Activated B cell treated with CpG ODN at 0.5 μM for 24 hours (primary cell): Measurements from ENCODE around the gene FERMT1. TPM values are rescaled to one million over a fixed set of nuclear protein-coding genes. Genes with fewer than 3 reads are reported as not detected.

ENCODE experiments used
- ATAC-seq: fragments of 200-7000 bp; cut with Tn5 transposase; one replicate; pipeline ENCODE4 v1.10.0; 2021; ENCODE audit warnings: low read depth, mild to moderate bottlenecking, moderate library complexity
- CTCF ChIA-PET: fragments of 350-600 bp; sonication (Branson Sonifier 250); formaldehyde crosslinking; loops from one replicate; lab custom pipeline; 2021; ENCODE audit warnings: antibody characterized with exemption; lab: Charles Lee
- POLR2A ChIA-PET: fragments of 350-600 bp; sonication (Branson Sonifier 250); formaldehyde crosslinking; loops from one replicate; lab custom pipeline; 2021; ENCODE audit warnings: antibody characterized with exemption; lab: Charles Lee
- DNase-seq: peaks from one replicate; pipeline ENCODE4 v3.0.0; 2022
- H3K27ac Mint-ChIP-seq: one replicate; pipeline ENCODE4 v1.8.0; 2020; ENCODE audit warnings: mixed read lengths
- H3K27me3 Mint-ChIP-seq: one replicate; pipeline ENCODE4 v1.8.0; 2021; ENCODE audit warnings: mixed read lengths
- H3K36me3 Mint-ChIP-seq: one replicate; pipeline ENCODE4 v1.8.0; 2021; ENCODE audit warnings: low read depth, mixed read lengths
- H3K4me1 Mint-ChIP-seq: one replicate; pipeline ENCODE4 v1.8.0; 2021; ENCODE audit warnings: mixed read lengths
- H3K4me3 Mint-ChIP-seq: one replicate; pipeline ENCODE4 v1.8.0; 2020; ENCODE audit warnings: mild to moderate bottlenecking, mixed read lengths
- H3K9me3 Mint-ChIP-seq: one replicate; pipeline ENCODE4 v1.8.0; 2020; ENCODE audit warnings: mixed read lengths
- CTCF ChIP-seq: fragments of 200-600 bp; IDR thresholded peaks from one replicate; pipeline ENCODE4 v1.8.0; 2022; ENCODE audit warnings: antibody characterized with exemption, mild to moderate bottlenecking
- intact Hi-C: fragments of 100-400 bp; cut with micrococcal nuclease; formaldehyde crosslinking; loops from one replicate; pipeline ENCODE4 v1.15.1; 2024
- total RNA-seq: library from RNA; stranded (reverse); gene quantifications from 2 replicates; pipeline ENCODE4 v1.2.3, GENCODE V29; 2022

Gene FERMT1
- total RNA-seq, 1 donor from 2014 or later: not detected

DNA sequence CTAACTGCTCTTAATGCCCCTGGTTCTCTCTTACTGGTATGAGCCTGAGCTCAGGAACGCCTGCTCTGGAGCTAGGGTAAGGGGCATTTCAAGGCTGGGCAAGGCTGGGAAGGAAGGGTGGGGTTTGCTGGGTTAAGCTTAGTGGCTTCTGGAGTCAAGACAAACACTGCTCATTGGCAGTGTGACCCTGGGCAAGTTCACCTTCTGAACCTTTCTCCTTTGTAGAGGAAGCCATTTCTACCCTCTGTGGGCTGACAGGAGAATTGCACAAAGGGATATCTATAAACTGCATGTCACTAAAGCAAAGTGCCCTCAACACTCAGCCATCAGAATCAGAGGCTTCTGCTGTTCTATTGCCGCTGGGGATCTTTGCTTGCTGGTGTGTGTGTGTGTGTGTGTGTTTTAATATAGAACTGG, 48.7 kb downstream of the FERMT1 start:
- peaks cover 3% of the 10 kb centered on the region for H3K27me3 Mint-ChIP-seq
- ChIA-PET POLR2A (no interaction called here), CTCF (interaction anchor here (0.7 to 9.1 kb wide), 3 partner anchors 108 to 545 kb away, joined by 3 to 85 read pairs (median 3); no protein-coding TSS in a partner anchor)
- intact Hi-C loops: no loop called here
- DNase-seq (no peak), ATAC-seq (no peak)
- no peak overlapping the region for H3K27ac Mint-ChIP-seq
- no peaks in the 10 kb centered on the region for H3K9me3 Mint-ChIP-seq
- H3K36me3 Mint-ChIP-seq: no peaks in the 10 kb centered on the region
- no peak for TF ChIP-seq CTCF
- no peaks in the 10 kb centered on the region for H3K4me1 Mint-ChIP-seq
- H3K4me3 Mint-ChIP-seq: no peak overlapping the region

DNA sequence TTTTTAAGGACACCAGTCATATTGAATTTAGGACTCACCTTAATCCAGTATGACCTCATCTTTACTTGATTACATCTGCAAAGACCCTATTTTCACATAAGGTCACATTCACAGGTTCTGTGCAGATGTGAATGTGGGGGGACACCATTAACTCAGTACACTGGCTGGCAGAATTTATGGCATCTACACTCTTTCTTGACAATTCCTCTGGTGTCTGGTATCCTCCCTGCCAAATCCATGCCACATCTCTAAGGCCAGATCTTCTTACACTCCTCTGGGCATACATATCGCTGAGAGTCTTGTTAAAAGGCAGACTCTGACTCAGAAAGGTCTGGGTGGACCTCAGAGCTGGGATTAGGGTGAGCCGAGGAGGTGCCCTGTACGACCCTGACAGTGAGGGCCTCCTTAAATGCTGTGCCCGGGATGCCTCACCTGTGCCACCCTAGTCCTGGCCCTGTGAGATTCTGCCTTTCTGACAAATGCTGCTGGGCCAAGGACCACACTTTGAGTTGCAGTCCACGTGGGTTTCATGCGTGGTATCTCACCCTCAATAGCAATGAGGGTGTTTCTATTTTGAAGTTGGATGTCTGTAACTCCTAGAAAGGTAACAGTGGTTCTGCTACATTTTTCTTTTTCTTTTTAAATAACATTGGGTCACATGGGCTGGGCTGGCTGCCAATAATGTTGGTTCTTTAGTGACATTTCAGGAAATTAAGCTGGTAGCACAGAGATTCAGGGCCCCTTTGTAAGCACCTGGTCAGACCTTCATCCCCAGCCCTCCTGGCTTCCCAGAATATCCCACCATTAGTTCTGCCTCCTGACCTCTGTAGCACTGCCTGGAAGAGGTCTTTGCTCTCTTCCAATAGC, 51.8 kb downstream of the FERMT1 start:
- intact Hi-C loops: no loop called here
- ChIA-PET CTCF (interaction anchor here (9.1 kb wide), 1 partner anchor 542 kb away, joined by 85 read pairs; no protein-coding TSS in a partner anchor), POLR2A (interaction anchor here (0.5 kb wide), 1 partner anchor 107 kb away, joined by 3 read pairs; no protein-coding TSS in a partner anchor)
- ATAC-seq: no peak
- H3K9me3 Mint-ChIP-seq: no peaks in the 10 kb centered on the region
- no peak overlapping the region for H3K4me3 Mint-ChIP-seq
- no peak for DNase-seq
- no peak overlapping the region for H3K27ac Mint-ChIP-seq
- no peaks in the 10 kb centered on the region for H3K36me3 Mint-ChIP-seq
- H3K27me3 Mint-ChIP-seq: peaks cover 3% of the 10 kb centered on the region
- H3K4me1 Mint-ChIP-seq: no peaks in the 10 kb centered on the region
- TF ChIP-seq CTCF: no peak

- TF ChIP-seq CTCF: no peak
- Mint-ChIP-seq H3K4me1 (no peaks in the 10 kb centered on the region), H3K9me3 (no peaks in the 10 kb centered on the region), H3K36me3 (no peaks in the 10 kb centered on the region), H3K27ac (no peak overlapping the region), H3K4me3 (no peak overlapping the region), H3K27me3 (peaks cover 3% of the 10 kb centered on the region)
- intact Hi-C loops: no loop called here
- ATAC-seq (no peak), DNase-seq (no peak)
- CTCF ChIA-PET: no interaction called here
- POLR2A ChIA-PET: no interaction called here
Observed at GRCh38 chr20:6069669-6070068, 53.2 kb downstream of the FERMT1 start.

DNA sequence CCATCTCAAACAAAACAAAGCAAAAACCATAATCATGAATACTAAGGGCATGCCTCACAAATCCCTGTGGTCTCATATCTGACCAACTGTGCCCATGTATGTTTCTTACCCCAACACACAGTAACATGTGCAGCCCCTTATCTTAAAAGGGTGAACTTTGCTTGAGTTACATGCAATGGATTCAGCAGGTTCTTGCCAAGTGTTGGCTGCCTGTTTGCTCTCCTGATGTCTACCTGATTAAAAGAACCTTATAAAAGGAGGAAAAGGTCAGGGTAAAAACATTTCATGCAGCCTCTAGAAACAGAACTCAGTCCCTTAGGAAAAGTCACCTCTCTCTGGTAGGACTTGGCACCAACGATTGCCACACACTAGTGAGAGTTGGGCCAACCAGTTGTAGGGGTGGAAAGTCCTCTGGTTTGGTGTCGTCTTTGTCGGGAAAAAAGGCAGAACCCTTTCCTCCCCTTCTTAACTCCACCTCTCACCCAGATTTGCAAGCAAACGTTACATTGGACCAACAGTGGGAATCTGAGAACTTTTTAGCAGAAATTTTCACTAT, 55.0 kb downstream of the FERMT1 start:
- H3K27me3 Mint-ChIP-seq: peaks cover 3% of the 10 kb centered on the region
- DNase-seq: no peak

More for the DNA sequence above, 55.0 kb downstream of the FERMT1 start:
- ChIA-PET POLR2A (no interaction called here), CTCF (interaction anchor here (2.2 kb wide), 1 partner anchor 539 kb away, joined by 6 read pairs; no protein-coding TSS in a partner anchor)
- H3K36me3 Mint-ChIP-seq: no peaks in the 10 kb centered on the region
- H3K9me3 Mint-ChIP-seq: no peaks in the 10 kb centered on the region
- intact Hi-C loops: no loop called here
- H3K4me3 Mint-ChIP-seq: no peak overlapping the region
- ATAC-seq: no peak
- no peaks in the 10 kb centered on the region for H3K4me1 Mint-ChIP-seq
- TF ChIP-seq CTCF: no peak
- no peak overlapping the region for H3K27ac Mint-ChIP-seq
